Fibroblast of skin of right quadriceps (primary cell): ENCODE measurements around the gene ADAM30.

Experiments
- DNase-seq: peaks from one replicate; pipeline ENCODE4 v3.0.0-alpha.2; 2013

ADAM30 gene

GRCh38 chr1:119906927-119907652 lies 10.8 kb upstream of the ADAM30 start:
- no peak for DNase-seq

- no peak for DNase-seq
Observed at GRCh38 chr1:119903443-119903835, 7.1 kb upstream of the ADAM30 start.

GRCh38 chr1:119902775-119903442 lies 6.6 kb upstream of the ADAM30 start:
- no peak for DNase-seq

- no peak for DNase-seq
Observed at GRCh38 chr1:119898981-119899720, 2.8 kb upstream of the ADAM30 start.

GRCh38 chr1:119898530-119898929 lies 2.2 kb upstream of the ADAM30 start:
- DNase-seq = no peak

- no peak for DNase-seq
Observed at GRCh38 chr1:119895102-119895501, 1.2 kb downstream of the ADAM30 start.

- DNase-seq = no peak
Observed at GRCh38 chr1:119893827-119894700, 2.3 kb downstream of the ADAM30 start.

GRCh38 chr1:119893238-119893791 lies 3.0 kb downstream of the ADAM30 start:
- no peak for DNase-seq

GRCh38 chr1:119891386-119891785 lies 4.9 kb downstream of the ADAM30 start:
- DNase-seq = no peak

- no peak for DNase-seq
Observed at GRCh38 chr1:119888476-119888875, 7.8 kb downstream of the ADAM30 start.

GRCh38 chr1:119887427-119887826 lies 8.9 kb downstream of the ADAM30 start:
- DNase-seq = no peak

GRCh38 chr1:119885903-119886783 lies 10.2 kb downstream of the ADAM30 start:
- DNase-seq = peak; percentile 31

- DNase-seq = no peak
Observed at GRCh38 chr1:119884711-119885110, 11.6 kb downstream of the ADAM30 start.

GRCh38 chr1:119883826-119884225 lies 12.5 kb downstream of the ADAM30 start:
- no peak for DNase-seq

- peak; percentile 14 for DNase-seq
Observed at GRCh38 chr1:119882132-119883049, 13.9 kb downstream of the ADAM30 start.

- DNase-seq = no peak
Observed at GRCh38 chr1:119879510-119880434, 16.5 kb downstream of the ADAM30 start.

GRCh38 chr1:119878171-119878570 lies 18.1 kb downstream of the ADAM30 start:
- DNase-seq = no peak

GRCh38 chr1:119874186-119874585 lies 22.1 kb downstream of the ADAM30 start:
- no peak for DNase-seq
